ENCODE measurements around the gene ATP8B1.

DNA sequence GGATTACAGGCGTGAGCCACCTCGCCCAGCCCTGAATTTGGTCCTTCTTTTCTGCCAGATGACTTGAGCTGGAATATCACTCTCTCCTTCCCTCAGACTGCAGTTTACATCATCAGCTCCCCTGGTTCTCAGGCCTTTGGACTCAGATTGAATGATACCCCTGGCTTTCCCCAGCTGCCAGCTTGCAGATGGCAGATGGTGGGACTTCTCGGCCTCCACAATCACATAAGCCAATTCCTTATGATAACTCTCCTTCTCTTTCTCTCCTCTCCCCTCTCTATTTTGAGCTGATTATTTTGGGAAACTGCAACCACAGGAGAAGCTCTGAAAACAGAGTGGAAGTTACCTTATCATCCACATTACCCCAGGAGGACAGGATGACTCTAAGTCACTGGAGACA, 33.4 kb upstream of the ATP8B1 start:
- TF ChIP-seq, protein P1, sequence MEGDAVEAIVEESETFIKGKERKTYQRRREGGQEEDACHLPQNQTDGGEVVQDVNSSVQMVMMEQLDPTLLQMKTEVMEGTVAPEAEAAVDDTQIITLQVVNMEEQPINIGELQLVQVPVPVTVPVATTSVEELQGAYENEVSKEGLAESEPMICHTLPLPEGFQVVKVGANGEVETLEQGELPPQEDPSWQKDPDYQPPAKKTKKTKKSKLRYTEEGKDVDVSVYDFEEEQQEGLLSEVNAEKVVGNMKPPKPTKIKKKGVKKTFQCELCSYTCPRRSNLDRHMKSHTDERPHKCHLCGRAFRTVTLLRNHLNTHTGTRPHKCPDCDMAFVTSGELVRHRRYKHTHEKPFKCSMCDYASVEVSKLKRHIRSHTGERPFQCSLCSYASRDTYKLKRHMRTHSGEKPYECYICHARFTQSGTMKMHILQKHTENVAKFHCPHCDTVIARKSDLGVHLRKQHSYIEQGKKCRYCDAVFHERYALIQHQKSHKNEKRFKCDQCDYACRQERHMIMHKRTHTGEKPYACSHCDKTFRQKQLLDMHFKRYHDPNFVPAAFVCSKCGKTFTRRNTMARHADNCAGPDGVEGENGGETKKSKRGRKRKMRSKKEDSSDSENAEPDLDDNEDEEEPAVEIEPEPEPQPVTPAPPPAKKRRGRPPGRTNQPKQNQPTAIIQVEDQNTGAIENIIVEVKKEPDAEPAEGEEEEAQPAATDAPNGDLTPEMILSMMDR (IDR thresholded peaks at IDR 0.05; ENCODE audit: insufficient read depth, low read length), result no peak
- no peak for TF ChIP-seq POLR2AphosphoS5 (IDR thresholded peaks at IDR 0.05; ENCODE audit: low read depth)
- no peak for TF ChIP-seq SPI1 (IDR thresholded peaks at IDR 0.05; ENCODE audit: borderline replicate concordance, low read depth)
- no peak for TF ChIP-seq GABPA (IDR thresholded peaks at IDR 0.05; ENCODE audit: low read depth)
